Measurements from ENCODE around the gene RXFP3.

RXFP3 gene

GRCh38 chr5:33937707-33938506 is 1.7 kb downstream of the RXFP3 start:
- Histone ChIP-seq H3K79me2 (ENCODE audit: low read length) (no peaks in the 10 kb centered on the region), H2AFZ (ENCODE audit: low read length) (no peak overlapping the region), H3K4me2 (ENCODE audit: low read depth, low read length) (no peak overlapping the region), H3K9me2 (replicated peaks; ENCODE audit: insufficient read depth, low read length) (no peaks in the 10 kb centered on the region), H3K4me1 (ENCODE audit: low read length) (peaks cover 13% of the 10 kb centered on the region), H4K20me1 (ENCODE audit: insufficient read depth, low read length) (no peaks in the 10 kb centered on the region), H3F3A (ENCODE audit: insufficient read depth, low read length) (no peaks in the 10 kb centered on the region), H3K9me3 (replicated peaks; ENCODE audit: insufficient read depth, low read length) (no peaks in the 10 kb centered on the region), H3K27me3 (replicated peaks; ENCODE audit: insufficient read depth, low read length) (no peaks in the 10 kb centered on the region), H3K9ac (ENCODE audit: low read length) (no peak overlapping the region), H3K36me3 (replicated peaks; ENCODE audit: insufficient read depth, low read length) (no peaks in the 10 kb centered on the region), H3K4me3 (ENCODE audit: low read length) (no peak overlapping the region), H3K27ac (ENCODE audit: low read length) (no peak overlapping the region)
- no peak for DNase-seq
- TF ChIP-seq CTCF (IDR thresholded peaks at IDR 0.05; ENCODE audit: low read length) (no peak), EZH2 (optimal IDR thresholded peaks at IDR 0.05; ENCODE audit: low read depth, low read length) (no peak), EZH2phosphoT487 (IDR thresholded peaks at IDR 0.05; ENCODE audit: low read length) (no peak)

GRCh38 chr5:33938507-33938796 is 2.3 kb downstream of the RXFP3 start:
- no peak overlapping the region for H3K4me3 ChIP-seq (ENCODE audit: low read length)
- no peak overlapping the region for H3K9ac ChIP-seq (ENCODE audit: low read length)
- no peak overlapping the region for H3K27ac ChIP-seq (ENCODE audit: low read length)
- H4K20me1 ChIP-seq (ENCODE audit: insufficient read depth, low read length) = no peaks in the 10 kb centered on the region
- no peaks in the 10 kb centered on the region for H3K9me2 ChIP-seq (replicated peaks; ENCODE audit: insufficient read depth, low read length)
- peaks cover 8% of the 10 kb centered on the region for H3K4me1 ChIP-seq (ENCODE audit: low read length)
- H3K4me2 ChIP-seq (ENCODE audit: low read depth, low read length) = no peak overlapping the region
- no peaks in the 10 kb centered on the region for H3K9me3 ChIP-seq (replicated peaks; ENCODE audit: insufficient read depth, low read length)
- H3K36me3 ChIP-seq (replicated peaks; ENCODE audit: insufficient read depth, low read length) = no peaks in the 10 kb centered on the region
- H3K27me3 ChIP-seq (replicated peaks; ENCODE audit: insufficient read depth, low read length) = no peaks in the 10 kb centered on the region
- TF ChIP-seq EZH2 (optimal IDR thresholded peaks at IDR 0.05; ENCODE audit: low read depth, low read length) = no peak
- no peak for TF ChIP-seq EZH2phosphoT487 (IDR thresholded peaks at IDR 0.05; ENCODE audit: low read length)
- no peak for TF ChIP-seq CTCF (IDR thresholded peaks at IDR 0.05; ENCODE audit: low read length)
- H3K79me2 ChIP-seq (ENCODE audit: low read length) = no peaks in the 10 kb centered on the region
- no peak overlapping the region for H2AFZ ChIP-seq (ENCODE audit: low read length)
- no peak for DNase-seq
- H3F3A ChIP-seq (ENCODE audit: insufficient read depth, low read length) = no peaks in the 10 kb centered on the region

GRCh38 chr5:33938881-33939280 is 2.7 kb downstream of the RXFP3 start:
- Histone ChIP-seq H3K4me2 (ENCODE audit: low read depth, low read length) (no peak overlapping the region), H3K9me3 (replicated peaks; ENCODE audit: insufficient read depth, low read length) (no peaks in the 10 kb centered on the region), H4K20me1 (ENCODE audit: insufficient read depth, low read length) (no peaks in the 10 kb centered on the region), H3K4me3 (ENCODE audit: low read length) (no peak overlapping the region), H3K27me3 (replicated peaks; ENCODE audit: insufficient read depth, low read length) (no peaks in the 10 kb centered on the region), H3K9me2 (replicated peaks; ENCODE audit: insufficient read depth, low read length) (no peaks in the 10 kb centered on the region), H3K27ac (ENCODE audit: low read length) (no peak overlapping the region), H3F3A (ENCODE audit: insufficient read depth, low read length) (no peaks in the 10 kb centered on the region), H3K9ac (ENCODE audit: low read length) (no peak overlapping the region), H2AFZ (ENCODE audit: low read length) (no peak overlapping the region), H3K36me3 (replicated peaks; ENCODE audit: insufficient read depth, low read length) (no peaks in the 10 kb centered on the region), H3K79me2 (ENCODE audit: low read length) (no peaks in the 10 kb centered on the region), H3K4me1 (ENCODE audit: low read length) (0 out of 2 replicates have a peak, but pooled peaks cover 5% of the 10 kb centered on the region)
- no peak for DNase-seq
- TF ChIP-seq EZH2 (optimal IDR thresholded peaks at IDR 0.05; ENCODE audit: low read depth, low read length) (no peak), EZH2phosphoT487 (IDR thresholded peaks at IDR 0.05; ENCODE audit: low read length) (no peak), CTCF (IDR thresholded peaks at IDR 0.05; ENCODE audit: low read length) (no peak)
